ENCODE measurements around the gene PRDM10. TPM values are rescaled to one million over a fixed set of nuclear protein-coding genes. Genes with fewer than 3 reads are reported as not detected.
A peak's percentile ranks its signal among the peaks of the same experiment; 100 is the strongest.

PRDM10 gene
- total and polyA plus RNA-seq, 4 donors, result 6.8 to 10.8 (median 8.4) TPM

- H3K4me1 ChIP-seq (ENCODE audit: control insufficient read depth, insufficient read depth, low read length), result peaks cover 3% of the 10 kb centered on the region
- peaks cover 4% of the 10 kb centered on the region for H3K36me3 ChIP-seq (ENCODE audit: control insufficient read depth, insufficient read depth, low read length)
- no peaks in the 10 kb centered on the region for H3K9me3 ChIP-seq (ENCODE audit: control insufficient read depth, insufficient read depth, low read length)
- 100% methylated on average over 2 of the region's 3 CpGs for WGBS (ENCODE audit: insufficient coverage)
- no peaks in the 10 kb centered on the region for H3K27me3 ChIP-seq (ENCODE audit: control insufficient read depth, insufficient read depth, low read length)
- DNase-seq (ENCODE audit: low read depth in 4 of 6, low spot score in 6 of 6), result no peak
- H3K27ac ChIP-seq (ENCODE audit: low read depth, low read length), result no peak overlapping the region
- H3K4me3 ChIP-seq (ENCODE audit: low read depth, low read length), result no peak overlapping the region
Observed at GRCh38 chr11:129985823-129986222, 16.8 kb downstream of the PRDM10 start.

GRCh38 chr11:129980086-129980485 lies 22.5 kb downstream of the PRDM10 start:
- DNase-seq (ENCODE audit: low read depth in 4 of 6, low spot score in 6 of 6), result no peak
- WGBS (ENCODE audit: insufficient coverage), result 100% methylated on average over 3 of the region's 8 CpGs
- no peaks in the 10 kb centered on the region for H3K9me3 ChIP-seq (ENCODE audit: control insufficient read depth, insufficient read depth, low read length)
- no peaks in the 10 kb centered on the region for H3K27me3 ChIP-seq (ENCODE audit: control insufficient read depth, insufficient read depth, low read length)
- peaks cover 5% of the 10 kb centered on the region for H3K4me1 ChIP-seq (ENCODE audit: control insufficient read depth, insufficient read depth, low read length)
- no peak overlapping the region for H3K4me3 ChIP-seq (ENCODE audit: low read depth, low read length)
- no peak overlapping the region for H3K27ac ChIP-seq (ENCODE audit: low read depth, low read length)
- H3K36me3 ChIP-seq (ENCODE audit: control insufficient read depth, insufficient read depth, low read length), result peaks cover 4% of the 10 kb centered on the region

GRCh38 chr11:129979046-129979605 lies 23.5 kb downstream of the PRDM10 start:
- H3K27me3 ChIP-seq (ENCODE audit: control insufficient read depth, insufficient read depth, low read length), result no peaks in the 10 kb centered on the region
- peaks cover 5% of the 10 kb centered on the region for H3K4me1 ChIP-seq (ENCODE audit: control insufficient read depth, insufficient read depth, low read length)
- H3K9me3 ChIP-seq (ENCODE audit: control insufficient read depth, insufficient read depth, low read length), result no peaks in the 10 kb centered on the region
- H3K4me3 ChIP-seq (ENCODE audit: low read depth, low read length), result no peak overlapping the region
- WGBS (ENCODE audit: insufficient coverage), result 88% methylated on average over 6 of the region's 7 CpGs
- DNase-seq (ENCODE audit: low read depth in 4 of 6, low spot score in 6 of 6), result no peak
- peaks cover 2% of the 10 kb centered on the region for H3K36me3 ChIP-seq (ENCODE audit: control insufficient read depth, insufficient read depth, low read length)
- H3K27ac ChIP-seq (ENCODE audit: low read depth, low read length), result no peak overlapping the region

- H3K4me1 ChIP-seq (ENCODE audit: control insufficient read depth, insufficient read depth, low read length), result peaks cover 8% of the 10 kb centered on the region
- no peaks in the 10 kb centered on the region for H3K27me3 ChIP-seq (ENCODE audit: control insufficient read depth, insufficient read depth, low read length)
- H3K9me3 ChIP-seq (ENCODE audit: control insufficient read depth, insufficient read depth, low read length), result no peaks in the 10 kb centered on the region
- no peaks in the 10 kb centered on the region for H3K36me3 ChIP-seq (ENCODE audit: control insufficient read depth, insufficient read depth, low read length)
- DNase-seq (ENCODE audit: low read depth in 4 of 6, low spot score in 6 of 6), result no peak
- H3K4me3 ChIP-seq (ENCODE audit: low read depth, low read length), result no peak overlapping the region
- no peak overlapping the region for H3K27ac ChIP-seq (ENCODE audit: low read depth, low read length)
- whole genome bisulfite sequencing (ENCODE audit: insufficient coverage), result 95% methylated on average over 6 of the region's 6 CpGs
Observed at GRCh38 chr11:129978447-129978846, 24.2 kb downstream of the PRDM10 start.

DNA sequence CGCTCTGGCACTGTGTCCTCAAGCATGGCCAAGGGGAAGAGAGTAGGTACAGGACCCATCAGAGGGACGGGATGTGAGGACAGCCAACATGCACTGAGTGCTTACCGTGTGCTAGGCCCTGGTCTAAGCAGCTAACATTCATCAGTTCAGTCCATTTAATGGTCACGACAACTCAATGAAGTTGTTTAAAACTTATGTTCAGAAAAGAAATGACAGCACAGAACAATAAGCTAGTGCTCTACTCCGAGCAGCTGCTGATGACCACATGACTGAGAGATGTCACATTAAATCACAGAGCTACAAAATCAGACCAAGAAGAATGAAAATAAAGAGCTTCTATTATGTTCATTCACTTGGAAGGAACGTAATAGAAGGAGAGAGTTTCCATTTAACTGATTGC lies 26.3 kb downstream of the PRDM10 start:
- DNase-seq (ENCODE audit: low read depth in 4 of 6, low spot score in 6 of 6), result no peak
- WGBS (ENCODE audit: insufficient coverage), result no CpG with 5 or more reads among the region's 6 CpGs
- no peak overlapping the region for H3K4me3 ChIP-seq (ENCODE audit: low read depth, low read length)
- H3K27me3 ChIP-seq (ENCODE audit: control insufficient read depth, insufficient read depth, low read length), result no peaks in the 10 kb centered on the region
- H3K9me3 ChIP-seq (ENCODE audit: control insufficient read depth, insufficient read depth, low read length), result no peaks in the 10 kb centered on the region
- no peak overlapping the region for H3K27ac ChIP-seq (ENCODE audit: low read depth, low read length)
- no peaks in the 10 kb centered on the region for H3K36me3 ChIP-seq (ENCODE audit: control insufficient read depth, insufficient read depth, low read length)
- peaks cover 11% of the 10 kb centered on the region for H3K4me1 ChIP-seq (ENCODE audit: control insufficient read depth, insufficient read depth, low read length)

DNA sequence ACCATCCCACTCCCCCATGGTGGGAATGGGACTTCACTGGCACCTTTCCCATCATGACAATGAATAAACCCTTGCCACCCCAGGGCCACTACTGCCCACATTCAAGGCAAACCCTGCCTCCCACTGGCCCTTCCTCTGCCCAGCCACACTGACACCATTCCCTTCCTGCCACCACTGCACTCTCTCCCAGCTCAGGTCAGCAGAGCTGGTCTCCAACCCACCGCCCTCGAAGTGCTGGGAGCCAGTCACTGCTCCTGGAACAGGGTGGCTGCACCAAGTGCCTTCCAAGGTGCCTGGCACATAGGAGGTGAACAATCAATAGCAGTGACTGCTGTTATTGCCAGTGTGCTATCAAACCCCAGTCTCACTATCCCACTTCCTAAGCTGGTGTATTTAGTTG lies 27.1 kb downstream of the PRDM10 start:
- WGBS (ENCODE audit: insufficient coverage), result 85% methylated on average over 2 of the region's 2 CpGs
- Histone ChIP-seq H3K4me1 (ENCODE audit: control insufficient read depth, insufficient read depth, low read length) (peaks cover 11% of the 10 kb centered on the region), H3K4me3 (ENCODE audit: low read depth, low read length) (no peak overlapping the region), H3K36me3 (ENCODE audit: control insufficient read depth, insufficient read depth, low read length) (no peaks in the 10 kb centered on the region), H3K27ac (ENCODE audit: low read depth, low read length) (no peak overlapping the region), H3K27me3 (ENCODE audit: control insufficient read depth, insufficient read depth, low read length) (no peaks in the 10 kb centered on the region), H3K9me3 (ENCODE audit: control insufficient read depth, insufficient read depth, low read length) (no peaks in the 10 kb centered on the region)
- DNase-seq (ENCODE audit: low read depth in 4 of 6, low spot score in 6 of 6), result no peak

GRCh38 chr11:129974672-129975071 lies 28.0 kb downstream of the PRDM10 start:
- Histone ChIP-seq H3K4me1 (ENCODE audit: control insufficient read depth, insufficient read depth, low read length) (peaks cover 11% of the 10 kb centered on the region), H3K27me3 (ENCODE audit: control insufficient read depth, insufficient read depth, low read length) (no peaks in the 10 kb centered on the region), H3K36me3 (ENCODE audit: control insufficient read depth, insufficient read depth, low read length) (no peaks in the 10 kb centered on the region), H3K27ac (ENCODE audit: low read depth, low read length) (no peak overlapping the region), H3K4me3 (ENCODE audit: low read depth, low read length) (no peak overlapping the region), H3K9me3 (ENCODE audit: control insufficient read depth, insufficient read depth, low read length) (no peaks in the 10 kb centered on the region)
- no peak for DNase-seq (ENCODE audit: low read depth in 4 of 6, low spot score in 6 of 6)
- 97% methylated on average over 11 of the region's 11 CpGs for WGBS (ENCODE audit: insufficient coverage)

GRCh38 chr11:129974237-129974636 lies 28.4 kb downstream of the PRDM10 start:
- DNase-seq (ENCODE audit: low read depth in 4 of 6, low spot score in 6 of 6), result no peak
- Histone ChIP-seq H3K4me1 (ENCODE audit: control insufficient read depth, insufficient read depth, low read length) (peaks cover 11% of the 10 kb centered on the region), H3K27me3 (ENCODE audit: control insufficient read depth, insufficient read depth, low read length) (no peaks in the 10 kb centered on the region), H3K36me3 (ENCODE audit: control insufficient read depth, insufficient read depth, low read length) (no peaks in the 10 kb centered on the region), H3K4me3 (ENCODE audit: low read depth, low read length) (no peak overlapping the region), H3K9me3 (ENCODE audit: control insufficient read depth, insufficient read depth, low read length) (no peaks in the 10 kb centered on the region), H3K27ac (ENCODE audit: low read depth, low read length) (no peak overlapping the region)

DNA sequence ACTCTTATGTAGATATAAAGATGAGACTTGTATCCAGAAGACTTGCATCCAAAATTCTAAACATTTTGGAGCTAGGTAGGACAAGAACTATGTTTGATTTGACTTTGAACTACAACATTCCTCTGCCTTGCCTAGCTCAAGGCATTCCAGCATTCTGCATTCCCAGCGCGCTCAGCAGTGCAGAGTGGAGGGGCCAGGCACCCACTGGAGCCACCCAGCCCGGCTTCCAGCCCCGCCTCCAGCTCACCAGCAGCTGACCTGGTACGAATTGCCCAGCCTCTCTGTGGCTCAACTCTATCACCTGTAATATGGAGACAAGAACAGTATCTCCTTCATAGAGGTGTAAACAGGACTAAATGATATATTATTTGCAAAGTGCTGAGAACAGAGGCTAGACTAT lies 28.8 kb downstream of the PRDM10 start:
- Histone ChIP-seq H3K36me3 (ENCODE audit: control insufficient read depth, insufficient read depth, low read length) (no peaks in the 10 kb centered on the region), H3K9me3 (ENCODE audit: control insufficient read depth, insufficient read depth, low read length) (no peaks in the 10 kb centered on the region), H3K27ac (ENCODE audit: low read depth, low read length) (no peak overlapping the region), H3K4me1 (ENCODE audit: control insufficient read depth, insufficient read depth, low read length) (peaks cover 11% of the 10 kb centered on the region), H3K27me3 (ENCODE audit: control insufficient read depth, insufficient read depth, low read length) (no peaks in the 10 kb centered on the region), H3K4me3 (ENCODE audit: low read depth, low read length) (no peak overlapping the region)
- no peak for DNase-seq (ENCODE audit: low read depth in 4 of 6, low spot score in 6 of 6)
- WGBS (ENCODE audit: insufficient coverage), result 67% methylated on average over 2 of the region's 5 CpGs

GRCh38 chr11:129973068-129973467 lies 29.6 kb downstream of the PRDM10 start:
- H3K27me3 ChIP-seq (ENCODE audit: control insufficient read depth, insufficient read depth, low read length), result no peaks in the 10 kb centered on the region
- H3K4me1 ChIP-seq (ENCODE audit: control insufficient read depth, insufficient read depth, low read length), result peaks cover 11% of the 10 kb centered on the region
- no peaks in the 10 kb centered on the region for H3K9me3 ChIP-seq (ENCODE audit: control insufficient read depth, insufficient read depth, low read length)
- no peak overlapping the region for H3K27ac ChIP-seq (ENCODE audit: low read depth, low read length)
- H3K36me3 ChIP-seq (ENCODE audit: control insufficient read depth, insufficient read depth, low read length), result no peaks in the 10 kb centered on the region
- peak in 1 of 6 donors; percentile 30 for DNase-seq (ENCODE audit: low read depth in 4 of 6, low spot score in 6 of 6)
- H3K4me3 ChIP-seq (ENCODE audit: low read depth, low read length), result no peak overlapping the region
- no CpG with 5 or more reads among the region's 1 CpG for WGBS (ENCODE audit: insufficient coverage)
